ENCODE data around the gene KCNG4.

The KCNG4 gene

DNA sequence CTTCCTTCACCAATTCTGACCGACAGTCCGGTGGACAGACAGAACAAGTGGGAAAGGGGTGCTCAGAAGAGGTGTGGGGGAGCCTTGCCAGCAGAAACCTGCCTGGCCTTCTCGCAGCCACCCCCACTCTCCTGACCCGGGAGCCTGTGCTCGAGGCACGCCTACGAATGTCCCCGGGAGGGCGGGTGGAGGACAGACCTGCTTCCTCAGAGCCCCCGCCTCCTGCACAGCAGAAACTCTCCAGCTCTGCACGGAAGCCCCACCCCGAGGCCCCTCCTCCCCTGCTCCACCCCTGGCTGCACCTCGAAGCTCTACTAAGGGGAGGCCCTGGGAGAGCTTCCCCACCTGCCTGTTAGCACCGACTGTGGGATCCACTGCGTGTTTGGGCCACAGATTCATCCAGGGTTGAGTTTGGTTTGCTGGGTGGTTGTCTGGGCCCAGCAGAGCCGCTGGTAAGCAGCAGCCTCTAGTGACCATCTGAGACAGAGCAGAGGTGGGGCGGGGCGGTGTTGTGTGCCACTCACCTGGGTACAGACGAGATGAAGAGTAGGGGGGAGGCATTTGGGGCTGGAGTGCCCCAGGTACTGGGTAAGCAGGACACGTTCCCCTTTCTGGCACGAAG lies 59.2 kb downstream of the KCNG4 start:
- no peak for DNase-seq

DNA sequence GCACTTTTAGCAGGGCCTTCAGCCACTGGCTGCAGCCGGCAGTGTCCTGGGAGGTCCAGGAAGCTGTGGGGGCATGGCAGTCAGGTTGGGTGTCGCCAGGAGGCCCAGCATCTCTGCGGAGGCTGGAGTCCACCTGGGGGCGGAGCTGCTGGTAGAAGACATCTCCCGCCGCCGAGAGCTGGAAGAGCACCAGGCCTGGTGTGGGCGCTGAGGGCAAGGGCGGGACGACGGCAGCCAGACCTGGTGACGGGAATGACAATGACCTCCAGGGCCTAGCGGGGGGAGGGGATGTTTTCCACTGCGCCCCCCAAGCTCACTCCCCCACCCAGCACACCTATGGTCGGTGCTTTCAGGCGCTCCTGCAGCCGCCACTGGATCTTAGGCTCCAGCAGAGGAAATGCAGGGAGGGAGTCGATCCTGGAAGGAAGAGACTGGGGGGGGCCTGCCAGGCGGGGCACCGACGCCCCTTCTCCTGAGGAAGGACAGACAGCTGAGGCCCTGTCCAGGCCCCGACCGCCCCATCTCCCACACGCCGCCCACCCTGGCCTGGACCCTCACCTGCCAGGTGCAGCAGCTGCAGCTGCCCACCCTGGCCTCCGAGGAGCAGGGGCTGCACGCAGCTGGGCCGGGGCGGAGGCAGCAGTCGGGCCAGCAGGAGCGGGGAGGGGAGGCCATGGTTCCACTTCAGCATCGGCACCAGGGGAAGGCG lies 60.0 kb downstream of the KCNG4 start:
- DNase-seq, result no peak

GRCh38 chr16:84178892-84179611 lies 60.8 kb downstream of the KCNG4 start:
- DNase-seq, result no peak

DNA sequence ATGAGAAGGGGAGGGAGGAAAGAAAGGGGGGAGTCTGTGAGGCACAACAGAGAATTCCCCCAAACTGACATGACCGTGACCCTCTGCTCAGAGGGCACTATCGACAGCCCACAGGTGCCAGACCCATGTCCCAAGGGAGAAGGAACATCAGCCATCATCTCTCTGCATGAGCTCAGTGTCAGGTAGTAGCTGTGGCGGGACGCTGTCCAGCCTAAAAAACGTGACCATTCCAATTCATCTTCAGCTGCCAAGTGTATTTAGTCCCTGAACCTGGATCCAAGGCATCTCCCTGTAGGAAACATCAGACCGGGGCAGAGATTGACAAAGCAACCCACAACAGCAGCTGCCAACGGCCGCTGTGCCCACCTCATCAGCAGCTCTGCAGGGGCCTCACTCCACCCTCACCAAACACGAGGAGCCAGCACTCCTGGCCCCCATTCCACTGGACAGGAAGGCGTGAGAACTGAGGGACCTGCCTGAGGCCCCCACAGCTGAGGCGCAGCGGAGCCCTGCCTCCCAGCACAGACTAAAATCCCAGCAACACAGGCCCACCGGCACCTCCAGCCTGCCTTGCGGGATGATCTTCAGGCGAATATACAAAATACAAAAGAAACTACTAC lies 61.6 kb downstream of the KCNG4 start:
- no peak for DNase-seq

DNA sequence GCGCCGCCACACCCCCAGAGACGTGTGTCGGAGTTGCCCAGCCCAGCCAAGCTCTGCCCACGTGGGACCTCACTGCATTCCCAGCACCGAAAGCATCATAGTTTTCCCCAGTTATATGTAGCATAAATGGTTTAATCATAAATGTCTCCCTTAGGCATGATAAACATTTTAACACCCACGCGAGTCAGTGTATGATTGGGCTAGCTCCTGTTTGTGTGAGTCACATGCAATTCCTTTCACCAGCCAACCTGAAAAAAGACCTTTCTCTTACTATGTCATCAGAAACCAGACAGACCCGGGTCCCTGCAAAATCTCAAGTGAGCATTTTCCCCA lies 62.1 kb downstream of the KCNG4 start:
- no peak for DNase-seq

GRCh38 chr16:84176192-84177053 lies 63.4 kb downstream of the KCNG4 start:
- DNase-seq, result no peak

- peak; percentile 77 for DNase-seq
These were observed 64.3 kb downstream of the KCNG4 start for GRCh38 chr16:84175350-84176081.

- DNase-seq, result no peak
These were observed 65.4 kb downstream of the KCNG4 start for GRCh38 chr16:84174396-84174795.

DNA sequence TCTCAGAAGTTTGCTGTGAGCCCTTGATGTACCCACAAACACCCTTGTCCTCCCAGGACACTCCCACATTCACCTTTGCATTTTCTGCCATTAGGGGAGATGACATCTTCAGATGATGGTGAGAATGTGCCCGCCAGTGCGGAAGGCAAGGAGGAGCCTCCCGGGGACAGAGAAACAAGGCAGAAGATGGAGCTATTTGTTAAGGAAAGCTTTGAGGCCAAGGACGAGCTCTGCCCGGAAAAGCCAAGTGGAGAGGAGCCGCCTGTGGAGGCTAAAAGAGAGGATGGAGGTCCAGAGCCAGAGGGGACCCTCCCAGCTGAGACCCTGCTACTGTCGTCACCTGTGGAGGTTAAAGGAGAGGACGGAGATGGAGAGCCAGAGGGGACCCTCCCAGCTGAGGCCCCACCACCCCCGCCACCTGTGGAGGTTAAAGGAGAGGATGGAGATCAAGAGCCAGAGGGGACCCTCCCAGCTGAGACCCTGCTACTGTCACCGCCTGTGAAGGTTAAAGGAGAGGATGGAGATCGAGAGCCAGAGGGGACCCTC lies 70.0 kb downstream of the KCNG4 start:
- DNase-seq, result no peak
